ENCODE results near the gene HDAC9.

GRCh38 chr7:18535810-18536415 lies 40.4 kb downstream of the HDAC9 start:
- TF ChIP-seq CTCF (IDR thresholded peaks at IDR 0.05) (no peak), POLR2A (IDR thresholded peaks at IDR 0.05) (no peak)
